ENCODE measurements around the gene ZBTB7C. TPM values are rescaled to one million over a fixed set of nuclear protein-coding genes. Genes with fewer than 3 reads are reported as not detected.

Gene ZBTB7C
- polyA plus RNA-seq, 6 donors from 2014 or later, result not detected

- no peak overlapping the region for H3K27ac Mint-ChIP-seq
- H3K4me3 Mint-ChIP-seq, result no peak overlapping the region
- no peak for ATAC-seq (ENCODE audit: low read depth in 2 of 2)
- H3K4me1 Mint-ChIP-seq, result no peaks in the 10 kb centered on the region
- peaks cover 6 to 39% (median 28%) of the 10 kb centered on the region in 3 donors for H3K27me3 Mint-ChIP-seq
- H3K9me3 Mint-ChIP-seq, result peaks cover 9 to 45% (median 14%) of the 10 kb centered on the region in 7 donors
- no peak for DNase-seq
- H3K36me3 Mint-ChIP-seq, result no peaks in the 10 kb centered on the region
Observed at GRCh38 chr18:48244530-48244929, 164.7 kb downstream of the ZBTB7C start.

GRCh38 chr18:48238636-48239035, 170.5 kb downstream of the ZBTB7C start:
- peak overlapping the region in 1 of 6 donors; percentile 70 for H3K27ac Mint-ChIP-seq

GRCh38 chr18:48238206-48238605, 171.0 kb downstream of the ZBTB7C start:
- Mint-ChIP-seq H3K36me3 (peaks cover 4% of the 10 kb centered on the region in 2 donors), H3K4me1 (no peaks in the 10 kb centered on the region), H3K9me3 (peaks cover 4 to 49% (median 22%) of the 10 kb centered on the region in 7 donors), H3K4me3 (peak overlapping the region in 1 of 8 donors; percentile 31), H3K27ac (no peak overlapping the region), H3K27me3 (peaks cover 45 to 67% (median 62%) of the 10 kb centered on the region in 3 donors)
- ATAC-seq (ENCODE audit: low read depth in 2 of 2) (no peak), DNase-seq (no peak)

More at GRCh38 chr18:48238636-48239035, 170.5 kb downstream of the ZBTB7C start:
- H3K4me3 Mint-ChIP-seq, result no peak overlapping the region
- H3K27me3 Mint-ChIP-seq, result peaks cover 45 to 67% (median 66%) of the 10 kb centered on the region in 3 donors
- no peaks in the 10 kb centered on the region for H3K4me1 Mint-ChIP-seq
- peaks cover 4% of the 10 kb centered on the region in 2 donors for H3K36me3 Mint-ChIP-seq
- DNase-seq, result no peak
- H3K9me3 Mint-ChIP-seq, result peaks cover 4 to 52% (median 24%) of the 10 kb centered on the region in 7 donors
- ATAC-seq (ENCODE audit: low read depth in 2 of 2), result no peak

- H3K9me3 Mint-ChIP-seq, result peaks cover under 1 to 44% (median 20%) of the 10 kb centered on the region in 7 donors
Observed at GRCh38 chr18:48236822-48237221, 172.4 kb downstream of the ZBTB7C start.

GRCh38 chr18:48230467-48231113, 178.6 kb downstream of the ZBTB7C start:
- Mint-ChIP-seq H3K9me3 (peaks cover 0 to 13% (median under 1%) of the 10 kb centered on the region in 7 donors), H3K4me1 (peaks cover 0 to 4% (median 0%) of the 10 kb centered on the region in 3 donors), H3K27me3 (peaks cover 28 to 37% (median 32%) of the 10 kb centered on the region in 3 donors), H3K4me3 (no peak overlapping the region), H3K27ac (no peak overlapping the region), H3K36me3 (peaks cover 0 to under 1% of the 10 kb centered on the region in 2 donors)
- no peak for ATAC-seq (ENCODE audit: low read depth in 2 of 2)
- no peak for DNase-seq

More at GRCh38 chr18:48236822-48237221, 172.4 kb downstream of the ZBTB7C start:
- Mint-ChIP-seq H3K4me1 (no peaks in the 10 kb centered on the region), H3K27me3 (peaks cover 54 to 57% (median 57%) of the 10 kb centered on the region in 3 donors), H3K27ac (no peak overlapping the region), H3K36me3 (peaks cover 4% of the 10 kb centered on the region in 2 donors), H3K4me3 (no peak overlapping the region)
- no peak for DNase-seq
- ATAC-seq (ENCODE audit: low read depth in 2 of 2), result no peak

- no peaks in the 10 kb centered on the region for H3K36me3 Mint-ChIP-seq
- ATAC-seq (ENCODE audit: low read depth in 2 of 2) (no peak), DNase-seq (no peak)
- H3K27ac Mint-ChIP-seq, result no peak overlapping the region
- peaks cover 0 to 4% (median 0%) of the 10 kb centered on the region in 3 donors for H3K4me1 Mint-ChIP-seq
- peaks cover 0 to 13% (median 0%) of the 10 kb centered on the region in 7 donors for H3K9me3 Mint-ChIP-seq
- H3K4me3 Mint-ChIP-seq, result no peak overlapping the region
- H3K27me3 Mint-ChIP-seq, result peaks cover 24 to 37% (median 25%) of the 10 kb centered on the region in 3 donors
Observed at GRCh38 chr18:48229552-48229981, 179.6 kb downstream of the ZBTB7C start.

- Mint-ChIP-seq H3K27ac (no peak overlapping the region), H3K4me3 (no peak overlapping the region), H3K27me3 (peaks cover 18 to 30% (median 19%) of the 10 kb centered on the region in 3 donors), H3K9me3 (peaks cover 0 to 13% (median 0%) of the 10 kb centered on the region in 7 donors), H3K4me1 (peaks cover 0 to 4% (median 0%) of the 10 kb centered on the region in 3 donors), H3K36me3 (no peaks in the 10 kb centered on the region)
- DNase-seq, result no peak
- no peak for ATAC-seq (ENCODE audit: low read depth in 2 of 2)
Observed at GRCh38 chr18:48228841-48229240, 180.3 kb downstream of the ZBTB7C start.

- Mint-ChIP-seq H3K27me3 (peaks cover 17 to 24% (median 17%) of the 10 kb centered on the region in 3 donors), H3K9me3 (peaks cover 0 to 13% (median 0%) of the 10 kb centered on the region in 7 donors), H3K4me3 (no peak overlapping the region), H3K4me1 (peaks cover 0 to 4% (median 0%) of the 10 kb centered on the region in 3 donors), H3K27ac (no peak overlapping the region), H3K36me3 (no peaks in the 10 kb centered on the region)
- no peak for DNase-seq
- ATAC-seq (ENCODE audit: low read depth in 2 of 2), result no peak
Observed at GRCh38 chr18:48228301-48228715, 180.9 kb downstream of the ZBTB7C start.

GRCh38 chr18:48227206-48227605, 182.0 kb downstream of the ZBTB7C start:
- H3K27ac Mint-ChIP-seq, result peak overlapping the region in 1 of 6 donors; percentile 76
- H3K36me3 Mint-ChIP-seq, result no peaks in the 10 kb centered on the region
- ATAC-seq (ENCODE audit: low read depth in 2 of 2) (no peak), DNase-seq (no peak)
- H3K4me1 Mint-ChIP-seq, result peaks cover 0 to 4% (median 0%) of the 10 kb centered on the region in 3 donors
- H3K27me3 Mint-ChIP-seq, result peaks cover 10 to 23% (median 17%) of the 10 kb centered on the region in 3 donors
- H3K9me3 Mint-ChIP-seq, result peaks cover 0 to 13% (median 0%) of the 10 kb centered on the region in 7 donors
- H3K4me3 Mint-ChIP-seq, result no peak overlapping the region

GRCh38 chr18:48226401-48226800, 182.8 kb downstream of the ZBTB7C start:
- Mint-ChIP-seq H3K9me3 (peaks cover 0 to 13% (median 0%) of the 10 kb centered on the region in 7 donors), H3K27me3 (peaks cover 8 to 23% (median 17%) of the 10 kb centered on the region in 3 donors), H3K27ac (no peak overlapping the region), H3K4me1 (peaks cover 0 to 4% (median 0%) of the 10 kb centered on the region in 3 donors), H3K4me3 (no peak overlapping the region), H3K36me3 (no peaks in the 10 kb centered on the region)
- no peak for ATAC-seq (ENCODE audit: low read depth in 2 of 2)
- no peak for DNase-seq

- Mint-ChIP-seq H3K27me3 (no peaks in the 10 kb centered on the region), H3K4me1 (no peaks in the 10 kb centered on the region), H3K9me3 (no peaks in the 10 kb centered on the region), H3K4me3 (no peak overlapping the region), H3K27ac (no peak overlapping the region), H3K36me3 (no peaks in the 10 kb centered on the region)
- DNase-seq (no peak), ATAC-seq (ENCODE audit: low read depth in 2 of 2) (no peak)
Observed at GRCh38 chr18:48222118-48222517, 187.1 kb downstream of the ZBTB7C start.

GRCh38 chr18:48219810-48220499, 189.2 kb downstream of the ZBTB7C start:
- ATAC-seq (ENCODE audit: low read depth in 2 of 2) (no peak), DNase-seq (no peak)
- no peaks in the 10 kb centered on the region for H3K4me1 Mint-ChIP-seq
- H3K4me3 Mint-ChIP-seq, result no peak overlapping the region
- no peaks in the 10 kb centered on the region for H3K27me3 Mint-ChIP-seq
- H3K36me3 Mint-ChIP-seq, result no peaks in the 10 kb centered on the region
- no peak overlapping the region for H3K27ac Mint-ChIP-seq
- no peaks in the 10 kb centered on the region for H3K9me3 Mint-ChIP-seq

GRCh38 chr18:48219037-48219809, 190.0 kb downstream of the ZBTB7C start:
- H3K9me3 Mint-ChIP-seq, result peaks cover 0 to under 1% (median 0%) of the 10 kb centered on the region in 7 donors
- no peak overlapping the region for H3K27ac Mint-ChIP-seq
- no peak for ATAC-seq (ENCODE audit: low read depth in 2 of 2)
- no peak overlapping the region for H3K4me3 Mint-ChIP-seq
- H3K27me3 Mint-ChIP-seq, result no peaks in the 10 kb centered on the region
- H3K4me1 Mint-ChIP-seq, result no peaks in the 10 kb centered on the region
- no peaks in the 10 kb centered on the region for H3K36me3 Mint-ChIP-seq
- DNase-seq, result no peak
